Psoas muscle (tissue), 8 donors: Measurements from ENCODE around the gene MIEF1. TPM values are rescaled to one million over a fixed set of nuclear protein-coding genes. Genes with fewer than 3 reads are reported as not detected.

ENCODE experiments used
- ATAC-seq, 4 donors: fragments of 200-7000 bp; cut with Tn5 transposase; one replicate each; pipeline ENCODE4 v1.9.1; 2020; ENCODE audit warnings: moderate library complexity in 3 of 4, mild to moderate bottlenecking in 2 of 4
- DNase-seq, 2 donors: peaks; one replicate each; pipeline ENCODE4 v3.0.0-alpha.2; 2020
- H3K27ac ChIP-seq: fragments of 200-600 bp; one replicate; pipeline ENCODE4 v1.8.0; 2022
- H3K27me3 ChIP-seq, 3 donors: fragments of 200-600 bp in 1 of 3; one replicate each; pipeline versions ENCODE4 v1.6.1 to v1.8.0; 2013 to 2022; ENCODE audit warnings: low read length in 2 of 3, mild to moderate bottlenecking in 2 of 3, moderate library complexity in 1 of 3; ENCODE audit not compliant: insufficient read depth in 3 of 3
- H3K36me3 ChIP-seq, 2 donors: fragments of 200-600 bp in 1 of 2; one replicate each; pipeline versions ENCODE4 v1.6.1 to v1.8.0; 2013 to 2022; ENCODE audit warnings: low read depth in 1 of 2, mild to moderate bottlenecking in 1 of 2, moderate library complexity in 1 of 2; ENCODE audit not compliant: insufficient read depth in 1 of 2
- H3K4me1 ChIP-seq: fragments of 200-600 bp; one replicate; pipeline ENCODE4 v1.8.0; 2022
- H3K4me3 ChIP-seq: fragments of 200-600 bp; one replicate; pipeline ENCODE4 v1.8.0; 2022; ENCODE audit warnings: mild to moderate bottlenecking
- H3K9me3 ChIP-seq: fragments of 200-600 bp; one replicate; pipeline ENCODE4 v1.8.0; 2022
- CTCF ChIP-seq: fragments of 200-600 bp; IDR thresholded peaks from one replicate; pipeline ENCODE4 v1.8.0; 2022; ENCODE audit warnings: antibody characterized with exemption
- WGBS, 3 donors: extraction: QIAGEN DNeasy Blood & Tissue Kit; methylation state at CpG; one replicate each; pipeline versions ENCODE4 v1.1.6 to v1.1.7; 2013; 5-methylcytosine and 5-hydroxymethylcytosine counted together
- intact Hi-C, 2 donors: fragments of 100-400 bp; cut with DNase I; formaldehyde crosslinking; loops; one replicate each; pipeline versions ENCODE4 v1.11.0 to v1.14.2; 2022
- polyA plus RNA-seq, 3 donors: library from polyadenylated mRNA; stranded (reverse); fragments of 200-250 nt; gene quantifications; one replicate each; pipeline ENCODE4 v1.2.3, GENCODE V29; 2013
- total RNA-seq, 4 donors: library from RNA; stranded (reverse); fragmentation: NEBNext Ultra II Directional in 2 of 4; extraction: Animal tissue kit (Norgen Biotek cat#: 25700) in 2 of 4; gene quantifications; one replicate each; pipeline versions ENCODE4 v1.2.1 to v1.2.4, GENCODE V29; 2021 to 2023
- donor health status: healthy with polysubstance abuse.
- donor health status: DM: no; HTN: no; CAD: no; lungs with moderate emphysema.
- donor health status: Bipolar disorder and iron deficiency.
- donor health status: healthy.
- donor health status: DM: yes; HTN: yes; CAD: no.
- donor health status: DM: no; HTN: no; CAD: no.
- donor health status: DM: no; HTN: no; CAD: no.
- donor health status: DM: yes; HTN: yes; CAD: no.

Gene MIEF1
- total and polyA plus RNA-seq, 7 donors = 7.4 to 20.9 (median 14.0) TPM

- no peak overlapping the region for H3K4me3 ChIP-seq
- ATAC-seq = no peak
- TF ChIP-seq CTCF = no peak
- peaks cover 0 to 26% (median 12%) of the 10 kb centered on the region in 3 donors for H3K27me3 ChIP-seq
- H3K27ac ChIP-seq = no peak overlapping the region
- H3K36me3 ChIP-seq = no peaks in the 10 kb centered on the region
- DNase-seq = no peak
- WGBS, 3 donors = 52 to 73% (median 58%) methylated on average over 11 of the region's 11 CpGs
- H3K9me3 ChIP-seq = no peaks in the 10 kb centered on the region
- peaks cover 13% of the 10 kb centered on the region for H3K4me1 ChIP-seq
- intact Hi-C loops = no loop called here
These were observed 42.4 kb upstream of the MIEF1 start for GRCh38 chr22:39459681-39460080.

DNA sequence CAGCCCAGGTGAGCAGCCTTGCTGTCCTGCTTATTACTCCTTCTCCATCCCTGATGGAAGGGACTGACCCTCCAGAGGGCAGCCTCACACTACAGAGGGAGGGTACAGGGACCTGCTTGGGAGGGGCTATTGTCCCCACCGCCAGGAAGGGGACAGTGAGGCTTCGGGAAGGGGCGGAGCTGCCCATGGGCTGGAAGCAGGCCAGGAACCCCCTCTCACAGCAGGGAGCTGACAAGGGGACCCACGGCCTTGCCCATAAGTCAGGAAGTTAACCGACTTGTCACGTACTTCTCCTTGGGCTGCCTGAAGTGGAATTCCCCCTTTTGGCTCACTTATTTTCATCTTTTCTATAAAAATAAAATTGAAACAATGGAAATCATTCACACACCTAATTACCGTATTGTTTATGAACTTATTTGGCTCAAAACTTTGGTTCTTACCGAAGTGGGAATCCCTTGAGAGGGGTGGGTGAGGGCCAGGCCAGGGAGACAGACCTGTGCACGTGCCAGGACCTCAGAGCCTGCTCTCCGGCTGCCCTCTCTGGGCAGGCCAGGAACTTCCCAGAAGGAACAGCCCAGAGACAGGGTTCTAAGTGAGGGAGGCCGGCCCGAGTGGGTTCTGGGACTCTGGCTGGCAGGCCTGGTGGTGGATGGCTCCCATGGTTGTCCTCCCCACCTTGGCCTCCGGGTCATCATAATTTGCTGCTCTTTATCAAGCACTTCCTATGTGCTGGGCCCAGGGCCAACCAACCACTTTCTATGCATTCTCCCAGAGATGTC, 39.5 kb upstream of the MIEF1 start:
- Histone ChIP-seq H3K4me3 (no peak overlapping the region), H3K27ac (peak overlapping the region; percentile 60), H3K9me3 (no peaks in the 10 kb centered on the region), H3K4me1 (peaks cover 13% of the 10 kb centered on the region), H3K27me3 (peaks cover 0 to 13% (median 6%) of the 10 kb centered on the region in 3 donors), H3K36me3 (no peaks in the 10 kb centered on the region)
- ATAC-seq (peak in 3 of 4 donors; percentile 16 to 18 (median 18)), DNase-seq (no peak)
- intact Hi-C loops = no loop called here
- peak; percentile 18 for TF ChIP-seq CTCF
- 53 to 63% (median 60%) methylated on average over 13 of the region's 13 CpGs for WGBS, 3 donors

GRCh38 chr22:39463277-39463676, 38.8 kb upstream of the MIEF1 start:
- no peaks in the 10 kb centered on the region for H3K36me3 ChIP-seq
- 88 to 91% (median 89%) methylated on average over 6 of the region's 6 CpGs for WGBS, 3 donors
- H3K9me3 ChIP-seq = no peaks in the 10 kb centered on the region
- DNase-seq (no peak), ATAC-seq (no peak)
- H3K27ac ChIP-seq = peak overlapping the region; percentile 60
- H3K4me1 ChIP-seq = peaks cover 13% of the 10 kb centered on the region
- no peak overlapping the region for H3K4me3 ChIP-seq
- no peak for TF ChIP-seq CTCF
- intact Hi-C loops = no loop called here
- peaks cover 0 to 6% (median 5%) of the 10 kb centered on the region in 3 donors for H3K27me3 ChIP-seq

DNA sequence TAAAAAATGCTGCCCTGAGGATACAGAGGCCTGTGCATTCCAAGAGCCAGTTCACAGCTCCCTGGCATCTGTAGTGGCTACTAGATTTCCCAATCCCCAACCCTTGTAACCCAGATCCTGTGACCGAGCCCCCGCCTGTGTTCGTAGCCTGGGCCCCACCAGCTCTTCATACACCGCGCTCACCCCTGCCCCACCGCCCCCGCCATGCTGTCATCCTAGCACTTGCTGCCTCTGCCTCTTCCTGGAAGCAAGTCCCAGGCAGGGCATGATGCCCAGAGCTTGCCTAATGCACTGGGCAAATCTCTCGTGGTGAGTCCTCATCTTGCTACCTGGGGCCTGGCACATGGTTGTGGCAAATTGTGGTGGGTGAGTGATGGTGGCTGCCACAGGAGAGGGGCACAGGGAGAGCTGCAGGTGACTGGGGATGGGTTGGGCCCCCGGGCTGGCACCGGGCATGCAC, 38.1 kb upstream of the MIEF1 start:
- peak overlapping the region; percentile 60 for H3K27ac ChIP-seq
- peak; percentile 77 to 87 for DNase-seq
- no peaks in the 10 kb centered on the region for H3K36me3 ChIP-seq
- H3K9me3 ChIP-seq = no peaks in the 10 kb centered on the region
- no peak overlapping the region for H3K4me3 ChIP-seq
- no peak for TF ChIP-seq CTCF
- peak; percentile 89 to 95 (median 92) for ATAC-seq
- 43 to 52% (median 51%) methylated on average over 10 of the region's 10 CpGs for WGBS, 3 donors
- H3K4me1 ChIP-seq = peaks cover 13% of the 10 kb centered on the region
- H3K27me3 ChIP-seq = no peaks in the 10 kb centered on the region
- intact Hi-C loops = no loop called here
